Trophoblast cell (in vitro differentiated cells and primary cell): ENCODE data around the gene ZCCHC18.

Source experiments
- DNase-seq, 2 donors: peaks; one replicate each; pipeline ENCODE4 v3.0.0-alpha.2; 2016
- H2AFZ ChIP-seq: 2 replicates; pipeline ENCODE4 v1.6.1; 2013; ENCODE audit warnings: low read length, moderate library complexity, mild to moderate bottlenecking; ENCODE audit not compliant: insufficient read depth, poor library complexity
- H2AK5ac ChIP-seq: 2 replicates; pipeline ENCODE4 v1.6.1; 2013; ENCODE audit warnings: mild to moderate bottlenecking, low read length
- H2BK120ac ChIP-seq: 2 replicates; pipeline ENCODE4 v1.6.1; 2013; ENCODE audit warnings: low read length, mild to moderate bottlenecking, moderate library complexity; ENCODE audit not compliant: insufficient read depth, poor library complexity
- H2BK12ac ChIP-seq: 2 replicates; pipeline ENCODE4 v1.6.1; 2013; ENCODE audit warnings: mild to moderate bottlenecking, low read length, moderate library complexity
- H2BK5ac ChIP-seq: 2 replicates; pipeline ENCODE4 v1.6.1; 2013; ENCODE audit warnings: low read length, low read depth, moderate library complexity, mild to moderate bottlenecking; ENCODE audit not compliant: poor library complexity
- H3K14ac ChIP-seq: 2 replicates; pipeline ENCODE4 v1.6.1; 2013; ENCODE audit warnings: mild to moderate bottlenecking, low read length
- H3K18ac ChIP-seq: 2 replicates; pipeline ENCODE4 v1.6.1; 2013; ENCODE audit warnings: mild to moderate bottlenecking, low read length
- H3K23ac ChIP-seq: 2 replicates; pipeline ENCODE4 v1.6.1; 2013; ENCODE audit warnings: low read length
- H3K27ac ChIP-seq: 2 replicates; pipeline ENCODE4 v1.5.1; 2013; ENCODE audit warnings: low read depth, mild to moderate bottlenecking, inconsistent platforms, low read length, moderate library complexity
- H3K27me3 ChIP-seq: 2 replicates; pipeline ENCODE4 v1.6.1; 2013; ENCODE audit warnings: inconsistent platforms, mild to moderate bottlenecking, low read length, moderate library complexity; ENCODE audit not compliant: insufficient read depth
- H3K36me3 ChIP-seq, 2 experiments: 1 replicate in 1 of 2; 2 replicates in 1 of 2; pipeline ENCODE4 v1.6.1; 2013; ENCODE audit warnings: low read length in 2 of 2, mild to moderate bottlenecking in 2 of 2, moderate library complexity in 1 of 2; ENCODE audit not compliant: insufficient read depth in 2 of 2, control insufficient read depth in 1 of 2
- H3K4ac ChIP-seq: 2 replicates; pipeline ENCODE4 v1.6.1; 2013; ENCODE audit warnings: low read depth, mild to moderate bottlenecking, low read length, moderate library complexity
- H3K4me1 ChIP-seq, 2 experiments: 1 replicate in 1 of 2; 2 replicates in 1 of 2; pipeline ENCODE4 v1.6.1; 2013; ENCODE audit warnings: low read length in 2 of 2, mild to moderate bottlenecking in 2 of 2, moderate library complexity in 1 of 2; ENCODE audit not compliant: insufficient read depth in 2 of 2, control insufficient read depth in 1 of 2
- H3K4me2 ChIP-seq: 2 replicates; pipeline ENCODE4 v1.6.1; 2013; ENCODE audit warnings: inconsistent platforms, mild to moderate bottlenecking, low read length, moderate library complexity
- H3K4me3 ChIP-seq: 2 replicates; pipeline ENCODE4 v1.5.1; 2013; ENCODE audit warnings: mild to moderate bottlenecking, low read depth, low read length, inconsistent platforms
- H3K79me1 ChIP-seq: one replicate; pipeline ENCODE4 v1.6.1; 2013; ENCODE audit warnings: low read length
- H3K79me2 ChIP-seq: 2 replicates; pipeline ENCODE4 v1.6.1; 2013; ENCODE audit warnings: low read length, mild to moderate bottlenecking; ENCODE audit not compliant: control insufficient read depth, insufficient read depth, poor library complexity
- H3K9ac ChIP-seq: 2 replicates; pipeline ENCODE4 v1.6.1; 2013; ENCODE audit warnings: mild to moderate bottlenecking, low read length
- H3K9me3 ChIP-seq: 2 replicates; pipeline ENCODE4 v1.6.1; 2013; ENCODE audit warnings: low read depth, mild to moderate bottlenecking, control low read depth, inconsistent platforms, low read length; ENCODE audit not compliant: insufficient read depth
- H4K12ac ChIP-seq: 2 replicates; pipeline ENCODE4 v1.6.1; 2013; ENCODE audit warnings: low read depth, mild to moderate bottlenecking, low read length, moderate library complexity
- H4K8ac ChIP-seq: 2 replicates; pipeline ENCODE4 v1.6.1; 2013; ENCODE audit warnings: low read depth, mild to moderate bottlenecking, low read length, moderate library complexity
- H4K91ac ChIP-seq: one replicate; pipeline ENCODE4 v1.6.1; 2013; ENCODE audit warnings: low read depth, mild to moderate bottlenecking, low read length, moderate library complexity
- WGBS: extraction: QIAGEN DNeasy Blood & Tissue Kit; methylation state at CpG from one replicate; pipeline ENCODE4 v1.1.7; 2013; ENCODE audit warnings: missing lambda C conversion rate; ENCODE audit not compliant: insufficient read length, insufficient coverage; ENCODE audit errors: extremely low coverage; 5-methylcytosine and 5-hydroxymethylcytosine counted together

The ZCCHC18 gene

DNA sequence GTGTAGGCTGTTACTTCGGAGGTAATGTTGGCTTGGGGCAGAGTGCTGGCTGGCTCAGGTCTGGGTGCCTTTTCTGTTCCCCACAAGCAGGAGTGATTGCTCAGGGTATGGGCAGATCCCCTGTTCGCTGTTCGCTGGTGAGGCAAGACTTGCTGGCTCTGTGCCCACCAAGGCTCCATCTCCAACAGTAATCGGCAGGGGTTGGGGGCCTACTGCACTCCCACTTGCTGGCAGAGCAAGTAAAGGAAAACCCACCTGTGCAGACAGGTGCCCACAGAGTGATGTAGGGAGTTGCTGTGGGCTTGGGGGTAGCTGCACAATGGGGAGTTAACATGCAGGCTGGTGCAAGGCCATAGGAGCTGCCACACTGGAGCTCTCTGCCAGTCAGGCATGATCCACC is 28.3 kb upstream of the ZCCHC18 start:
- Histone ChIP-seq H4K91ac (no peak overlapping the region), H2BK120ac (no peak overlapping the region), H2AFZ (no peak overlapping the region), H3K36me3 (no peaks in the 10 kb centered on the region), H3K4ac (no peak overlapping the region), H2BK12ac (no peak overlapping the region), H3K4me1 (no peaks in the 10 kb centered on the region), H3K79me2 (no peaks in the 10 kb centered on the region), H3K18ac (no peak overlapping the region), H3K14ac (no peak overlapping the region), H3K79me1 (no peaks in the 10 kb centered on the region), H3K23ac (no peak overlapping the region), H3K27ac (no peak overlapping the region), H4K12ac (no peak overlapping the region), H3K27me3 (no peaks in the 10 kb centered on the region), H3K4me2 (no peak overlapping the region), H3K9ac (no peak overlapping the region), H2BK5ac (no peak overlapping the region), H3K4me3 (no peak overlapping the region), H4K8ac (no peak overlapping the region), H3K9me3 (no peaks in the 10 kb centered on the region), H2AK5ac (no peak overlapping the region)
- no peak for DNase-seq
- no CpG with 5 or more reads among the region's 4 CpGs for WGBS

DNA sequence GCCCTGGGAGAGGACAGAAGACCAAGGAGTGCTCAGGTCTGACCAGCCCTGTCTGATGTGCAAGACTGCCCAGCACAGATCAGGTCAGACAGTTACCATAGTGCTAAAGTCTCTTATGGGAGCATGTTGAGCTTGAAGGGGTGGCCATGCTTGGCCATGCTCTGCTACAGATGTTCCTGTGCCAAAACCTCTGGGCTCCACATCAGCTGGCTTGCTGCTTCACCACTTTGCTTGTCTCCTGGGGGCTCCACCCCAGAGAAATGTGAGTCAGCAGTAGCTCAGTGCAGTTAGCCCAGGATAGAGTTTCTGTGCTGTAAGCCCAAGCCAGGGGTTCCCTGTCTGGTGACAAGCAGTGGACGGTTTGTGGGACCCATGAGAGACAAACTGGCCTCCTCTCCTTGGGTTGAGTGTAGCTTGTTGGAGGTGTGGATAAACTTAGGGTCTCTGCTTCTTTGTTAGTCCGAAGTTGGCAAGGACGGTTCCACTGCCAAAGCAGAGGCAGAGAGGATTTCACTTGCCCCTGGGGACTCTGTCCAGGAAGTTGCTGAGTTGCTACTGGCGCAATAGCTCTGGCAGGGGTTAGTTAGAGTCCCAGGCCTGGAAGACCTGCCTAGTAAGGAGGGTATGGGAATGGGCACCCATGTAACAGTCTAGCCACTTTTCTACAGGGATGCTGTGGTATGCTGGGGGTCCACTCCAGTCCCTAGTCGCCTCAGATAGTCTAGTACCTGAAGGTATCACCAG is 27.6 kb upstream of the ZCCHC18 start:
- Histone ChIP-seq H4K91ac (no peak overlapping the region), H3K27ac (no peak overlapping the region), H3K79me1 (no peaks in the 10 kb centered on the region), H3K4ac (no peak overlapping the region), H2AFZ (no peak overlapping the region), H3K36me3 (no peaks in the 10 kb centered on the region), H3K4me1 (no peaks in the 10 kb centered on the region), H2BK12ac (no peak overlapping the region), H3K27me3 (no peaks in the 10 kb centered on the region), H2AK5ac (no peak overlapping the region), H3K9ac (no peak overlapping the region), H3K23ac (no peak overlapping the region), H3K18ac (no peak overlapping the region), H3K14ac (no peak overlapping the region), H4K12ac (no peak overlapping the region), H3K4me3 (no peak overlapping the region), H2BK120ac (no peak overlapping the region), H3K4me2 (no peak overlapping the region), H4K8ac (no peak overlapping the region), H3K9me3 (no peaks in the 10 kb centered on the region), H3K79me2 (no peaks in the 10 kb centered on the region), H2BK5ac (no peak overlapping the region)
- DNase-seq, result no peak
- no CpG with 5 or more reads among the region's 5 CpGs for WGBS

DNA sequence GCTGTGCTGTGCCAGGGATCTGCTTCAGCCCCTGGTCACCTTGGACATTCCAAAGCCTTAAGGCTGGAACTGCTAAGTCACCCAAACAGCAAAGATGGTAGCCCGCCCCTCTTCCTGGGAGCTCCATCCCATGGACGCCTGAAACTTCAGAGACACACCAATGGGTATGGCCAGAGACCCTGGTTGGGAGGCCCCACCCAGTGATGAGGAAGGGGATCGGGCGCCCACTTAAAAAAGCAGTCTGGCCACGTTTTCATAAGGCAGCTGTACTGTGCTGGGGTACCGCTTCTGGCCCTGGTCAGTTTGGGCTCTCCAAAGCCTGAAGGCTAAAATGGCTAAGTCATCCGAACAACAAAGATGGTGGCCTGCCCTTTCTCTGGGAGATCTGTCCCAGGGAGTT is 26.8 kb upstream of the ZCCHC18 start:
- Histone ChIP-seq H3K9ac (no peak overlapping the region), H3K18ac (no peak overlapping the region), H3K4me1 (no peaks in the 10 kb centered on the region), H3K79me1 (no peaks in the 10 kb centered on the region), H3K4me3 (no peak overlapping the region), H3K23ac (no peak overlapping the region), H3K36me3 (no peaks in the 10 kb centered on the region), H2BK5ac (no peak overlapping the region), H3K14ac (no peak overlapping the region), H4K8ac (no peak overlapping the region), H2BK120ac (no peak overlapping the region), H3K79me2 (no peaks in the 10 kb centered on the region), H4K91ac (no peak overlapping the region), H4K12ac (no peak overlapping the region), H3K27ac (no peak overlapping the region), H3K27me3 (no peaks in the 10 kb centered on the region), H3K4ac (no peak overlapping the region), H2AFZ (no peak overlapping the region), H3K9me3 (no peaks in the 10 kb centered on the region), H2BK12ac (no peak overlapping the region), H3K4me2 (no peak overlapping the region), H2AK5ac (no peak overlapping the region)
- DNase-seq, result no peak
- WGBS, result no CpG with 5 or more reads among the region's 7 CpGs

DNA sequence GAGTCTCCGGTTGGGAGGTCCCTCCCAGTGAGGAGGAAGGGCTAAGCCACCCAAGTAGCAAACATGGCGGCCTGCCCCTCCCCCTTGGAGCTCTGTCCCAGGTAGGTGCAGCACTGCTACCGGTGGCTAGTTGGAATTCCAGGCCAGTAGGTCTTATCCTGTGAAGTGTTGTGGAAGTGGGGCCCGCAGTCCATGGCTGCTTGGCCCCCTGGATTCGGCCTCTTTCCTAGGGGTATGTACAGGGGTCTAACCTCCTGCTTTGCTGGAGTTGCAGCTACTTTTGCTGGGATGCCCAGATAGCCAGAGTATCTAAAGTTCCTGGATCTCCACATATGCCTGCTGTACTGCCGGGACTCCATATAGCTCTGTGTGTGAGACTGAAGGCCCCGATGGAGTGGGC is 26.4 kb upstream of the ZCCHC18 start:
- no CpG with 5 or more reads among the region's 7 CpGs for WGBS
- H4K12ac ChIP-seq, result no peak overlapping the region
- no peak overlapping the region for H3K14ac ChIP-seq
- H3K27ac ChIP-seq, result no peak overlapping the region
- H3K4me3 ChIP-seq, result no peak overlapping the region
- H4K8ac ChIP-seq, result no peak overlapping the region
- no peak overlapping the region for H2AK5ac ChIP-seq
- no peaks in the 10 kb centered on the region for H3K27me3 ChIP-seq
- H3K9me3 ChIP-seq, result no peaks in the 10 kb centered on the region
- no peaks in the 10 kb centered on the region for H3K36me3 ChIP-seq
- no peak overlapping the region for H3K9ac ChIP-seq
- no peak overlapping the region for H2AFZ ChIP-seq
- no peak for DNase-seq
- H3K4me2 ChIP-seq, result no peak overlapping the region
- no peaks in the 10 kb centered on the region for H3K79me1 ChIP-seq
- H2BK12ac ChIP-seq, result no peak overlapping the region
- H4K91ac ChIP-seq, result no peak overlapping the region
- no peak overlapping the region for H2BK120ac ChIP-seq
- no peak overlapping the region for H2BK5ac ChIP-seq
- H3K4ac ChIP-seq, result no peak overlapping the region
- H3K4me1 ChIP-seq, result no peaks in the 10 kb centered on the region
- H3K23ac ChIP-seq, result no peak overlapping the region
- H3K79me2 ChIP-seq, result no peaks in the 10 kb centered on the region
- H3K18ac ChIP-seq, result no peak overlapping the region
